Coronary artery (tissue), 2 donors: ENCODE measurements around the gene MMS19.
"Not testable (repeated sequence)": the region's sequence is repeated elsewhere in the genome, so short reads cannot be mapped to it uniquely, and the experiment has no call there.

Source experiments
- DNase-seq: peaks from one replicate; pipeline ENCODE4 v3.0.0-alpha.2; 2017; ENCODE audit warnings: low spot score
- H3K27ac ChIP-seq, 2 donors: fragments of 200-600 bp; sonication (generic); one replicate each; pipeline ENCODE4 v1.5.1; 2016 to 2019
- H3K4me3 ChIP-seq: fragments of 200-600 bp; sonication (generic); 2 replicates; pipeline ENCODE4 v1.5.1; 2016; ENCODE audit warnings: mild to moderate bottlenecking, moderate library complexity
- TF ChIP-seq, protein P1 (sequence below): fragments of 200-600 bp; sonication (generic); IDR thresholded peaks from one replicate; pipeline ENCODE4 v1.5.1; 2019; ENCODE audit warnings: antibody characterized with exemption

Gene MMS19

DNA sequence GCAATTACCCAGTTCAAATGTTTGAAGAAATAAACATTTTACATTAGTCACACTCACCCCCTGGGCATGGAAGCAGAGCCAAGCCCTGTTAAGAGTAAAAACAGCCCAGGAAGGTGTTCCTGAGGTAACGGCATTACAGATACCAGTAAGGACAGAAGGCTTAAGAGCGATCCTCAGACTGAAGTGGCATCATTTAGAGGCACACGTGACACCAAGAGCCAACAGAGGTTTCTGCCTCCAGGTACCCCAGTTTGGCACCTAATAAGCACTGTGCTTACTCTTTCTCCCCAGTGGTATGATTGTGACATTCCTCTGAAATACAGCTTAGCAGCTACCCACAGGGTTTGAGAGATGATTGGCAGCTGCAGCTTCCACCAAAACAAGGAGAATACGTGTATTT, 17.2 kb downstream of the MMS19 start:
- TF ChIP-seq, protein P1, sequence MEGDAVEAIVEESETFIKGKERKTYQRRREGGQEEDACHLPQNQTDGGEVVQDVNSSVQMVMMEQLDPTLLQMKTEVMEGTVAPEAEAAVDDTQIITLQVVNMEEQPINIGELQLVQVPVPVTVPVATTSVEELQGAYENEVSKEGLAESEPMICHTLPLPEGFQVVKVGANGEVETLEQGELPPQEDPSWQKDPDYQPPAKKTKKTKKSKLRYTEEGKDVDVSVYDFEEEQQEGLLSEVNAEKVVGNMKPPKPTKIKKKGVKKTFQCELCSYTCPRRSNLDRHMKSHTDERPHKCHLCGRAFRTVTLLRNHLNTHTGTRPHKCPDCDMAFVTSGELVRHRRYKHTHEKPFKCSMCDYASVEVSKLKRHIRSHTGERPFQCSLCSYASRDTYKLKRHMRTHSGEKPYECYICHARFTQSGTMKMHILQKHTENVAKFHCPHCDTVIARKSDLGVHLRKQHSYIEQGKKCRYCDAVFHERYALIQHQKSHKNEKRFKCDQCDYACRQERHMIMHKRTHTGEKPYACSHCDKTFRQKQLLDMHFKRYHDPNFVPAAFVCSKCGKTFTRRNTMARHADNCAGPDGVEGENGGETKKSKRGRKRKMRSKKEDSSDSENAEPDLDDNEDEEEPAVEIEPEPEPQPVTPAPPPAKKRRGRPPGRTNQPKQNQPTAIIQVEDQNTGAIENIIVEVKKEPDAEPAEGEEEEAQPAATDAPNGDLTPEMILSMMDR, result no peak
- H3K27ac ChIP-seq, result no peak overlapping the region
- DNase-seq, result no peak
- H3K4me3 ChIP-seq, result no peak overlapping the region

GRCh38 chr10:97479939-97480338, 18.3 kb downstream of the MMS19 start:
- no peak overlapping the region for H3K27ac ChIP-seq

GRCh38 chr10:97479410-97479809, 18.8 kb downstream of the MMS19 start:
- H3K27ac ChIP-seq, DNase-seq, H3K4me3 ChIP-seq: not testable (repeated sequence)

More at GRCh38 chr10:97479939-97480338, 18.3 kb downstream of the MMS19 start:
- no peak overlapping the region for H3K4me3 ChIP-seq
- TF ChIP-seq, protein P1, result no peak
- no peak for DNase-seq

GRCh38 chr10:97475936-97476594, 22.2 kb downstream of the MMS19 start:
- TF ChIP-seq, protein P1, result no peak
- no peak for DNase-seq
- no peak overlapping the region for H3K4me3 ChIP-seq
- H3K27ac ChIP-seq, result no peak overlapping the region

GRCh38 chr10:97474918-97475317, 23.3 kb downstream of the MMS19 start:
- H3K27ac ChIP-seq, result no peak overlapping the region
- DNase-seq, result no peak
- H3K4me3 ChIP-seq, result no peak overlapping the region
- TF ChIP-seq, protein P1, result no peak

DNA sequence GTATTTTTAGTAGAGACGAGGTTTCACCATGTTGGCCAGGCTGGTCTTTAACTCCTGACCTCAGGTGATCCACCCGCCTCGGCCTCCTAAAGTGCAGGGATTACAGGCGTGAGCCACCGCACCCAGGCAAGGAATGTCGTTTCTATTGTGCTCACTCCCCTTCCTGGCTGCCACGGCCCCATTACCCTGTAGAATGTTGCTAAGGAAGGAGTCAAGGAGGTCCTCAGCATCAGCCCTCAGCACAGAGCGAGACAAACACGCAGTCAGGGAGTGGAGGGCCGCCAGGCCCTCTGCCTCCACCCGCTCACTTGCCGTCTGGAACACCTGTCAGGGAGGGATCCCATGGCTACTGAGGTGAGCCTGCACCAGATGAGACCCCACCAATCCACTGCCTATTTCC, 29.4 kb downstream of the MMS19 start:
- not testable (repeated sequence) for DNase-seq, H3K4me3 ChIP-seq, H3K27ac ChIP-seq

GRCh38 chr10:97468162-97468561, 30.1 kb downstream of the MMS19 start:
- Histone ChIP-seq H3K4me3 (no peak overlapping the region), H3K27ac (no peak overlapping the region)
- no peak for DNase-seq
- TF ChIP-seq, protein P1, result no peak

DNA sequence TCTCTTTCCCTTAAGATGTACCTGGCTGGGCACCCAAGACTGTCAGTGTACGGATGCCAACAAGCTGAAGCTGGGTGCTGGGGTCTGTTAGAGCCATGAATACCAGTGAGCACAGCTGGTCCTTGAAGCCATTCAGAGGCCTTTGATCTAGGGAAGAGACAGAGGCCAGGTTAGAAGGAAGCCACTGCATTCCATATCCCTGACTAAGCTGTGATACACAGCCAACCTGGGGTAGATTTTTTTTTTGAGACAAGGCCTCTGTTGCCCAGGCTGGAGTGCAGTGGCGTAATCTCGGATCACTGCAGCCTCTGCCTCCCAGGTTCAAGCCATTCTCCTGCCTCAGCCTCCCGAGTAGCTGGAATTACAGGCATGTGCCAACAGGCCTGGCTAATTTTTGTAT, 31.5 kb downstream of the MMS19 start:
- no peak for DNase-seq
- no peak overlapping the region for H3K4me3 ChIP-seq
- TF ChIP-seq, protein P1, result no peak
- no peak overlapping the region for H3K27ac ChIP-seq
